Astrocyte of the spinal cord (primary cell): ENCODE data around the gene NOP14.
"Not testable (repeated sequence)": the region's sequence is repeated elsewhere in the genome, so short reads cannot be mapped to it uniquely, and the experiment has no call there.

Experiments used
- DNase-seq: peaks from one replicate; pipeline ENCODE4 v3.0.0; 2011; ENCODE audit warnings: low read depth, low spot score
- H3K4me3 ChIP-seq: 2 replicates; pipeline ENCODE4 v1.5.1; 2011; ENCODE audit warnings: low read depth, mild to moderate bottlenecking, low read length, moderate library complexity
- CTCF ChIP-seq: IDR thresholded peaks from 2 replicates; pipeline ENCODE4 v1.5.1; 2012; ENCODE audit warnings: low read depth, mild to moderate bottlenecking, low read length, inconsistent platforms
- in situ Hi-C: cut with HindIII; loops from 2 replicates; pipeline ENCODE4 v1.10.0; 2017; ENCODE audit warnings: low sequenced_read_pairs

Gene NOP14

DNA sequence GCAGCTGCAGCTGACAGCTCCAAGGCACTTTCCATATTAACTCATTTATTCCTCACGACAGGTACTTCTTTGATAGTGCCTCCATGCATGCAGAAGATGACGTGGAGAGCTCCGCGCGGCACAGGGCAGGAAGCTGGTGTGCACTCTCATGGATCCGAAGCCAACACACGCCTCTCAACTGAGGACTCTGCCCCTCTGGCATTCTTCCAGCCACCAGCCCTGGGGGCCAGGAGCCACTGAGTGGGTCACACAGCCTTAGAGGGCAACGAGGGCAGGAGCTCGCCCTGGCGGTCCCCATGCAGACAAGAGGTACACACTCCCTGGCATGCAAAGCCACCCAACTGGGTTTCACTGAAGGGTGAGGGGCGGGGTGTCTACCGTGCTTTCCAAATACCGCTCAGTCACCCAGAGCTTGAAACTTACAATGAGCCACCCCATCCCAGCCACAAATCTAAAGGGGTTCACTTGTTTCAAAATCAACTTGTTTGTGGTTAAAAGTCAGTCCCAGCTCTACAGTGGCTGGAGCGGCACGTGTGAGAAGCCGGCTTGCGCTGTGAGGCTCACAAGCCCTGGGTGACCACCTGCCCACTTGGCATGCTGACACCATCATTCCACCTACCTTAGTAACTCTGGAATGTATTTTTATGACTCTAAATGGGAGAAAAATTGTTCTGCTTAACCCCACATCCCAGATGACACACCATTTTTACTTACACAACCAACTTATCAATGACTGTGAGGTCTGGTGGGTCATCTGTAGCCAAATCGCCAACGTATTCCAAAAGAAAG is 16.2 kb downstream of the NOP14 start:
- no peak overlapping the region for H3K4me3 ChIP-seq
- no peak for TF ChIP-seq CTCF
- in situ Hi-C loops, result no loop called here

DNA sequence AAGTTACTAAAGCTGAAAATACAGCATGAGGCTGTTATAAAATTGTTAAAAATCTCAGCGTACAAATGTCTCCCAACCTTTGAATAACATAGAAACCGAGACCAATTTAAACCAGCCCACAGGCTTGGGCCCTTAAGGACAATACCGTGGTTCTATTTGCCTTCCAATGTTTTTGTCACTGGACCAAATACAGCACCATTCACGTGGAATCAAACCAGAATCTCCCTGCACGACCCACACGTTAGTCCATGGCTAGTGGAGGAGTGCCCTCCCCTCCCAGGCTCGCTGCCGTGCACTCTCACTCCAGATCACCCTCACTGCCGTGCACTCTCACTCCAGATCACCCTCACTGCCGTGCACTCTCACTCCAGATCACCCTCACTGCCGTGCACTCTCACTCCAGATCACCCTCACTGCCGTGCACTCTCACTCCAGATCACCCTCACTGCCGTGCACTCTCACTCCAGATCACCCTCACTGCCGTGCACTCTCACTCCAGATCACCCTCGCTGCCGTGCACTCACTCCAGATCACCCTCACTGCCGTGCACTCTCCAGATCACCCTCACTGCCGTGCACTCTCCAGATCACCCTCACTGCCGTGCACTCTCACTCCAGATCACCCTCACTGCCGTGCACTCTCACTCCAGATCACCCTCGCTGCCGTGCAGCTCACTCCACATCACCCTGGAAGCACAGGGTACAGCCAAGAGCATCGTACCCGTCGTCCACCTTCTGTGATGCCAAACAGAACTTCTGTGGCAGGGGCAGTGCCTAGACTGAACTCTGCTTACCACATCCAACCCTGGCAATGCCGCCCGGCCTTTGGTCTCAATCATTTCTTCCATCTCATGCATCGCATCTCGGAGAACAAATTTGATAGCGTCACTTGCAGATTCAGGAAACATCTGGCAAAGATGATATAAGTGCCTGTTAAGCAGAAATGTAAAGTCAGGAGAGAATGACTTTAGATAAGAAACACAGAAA is 17.3 kb downstream of the NOP14 start:
- DNase-seq, in situ Hi-C loops, H3K4me3 ChIP-seq: not testable (repeated sequence)

More for the DNA sequence above, 16.2 kb downstream of the NOP14 start:
- no peak for DNase-seq

DNA sequence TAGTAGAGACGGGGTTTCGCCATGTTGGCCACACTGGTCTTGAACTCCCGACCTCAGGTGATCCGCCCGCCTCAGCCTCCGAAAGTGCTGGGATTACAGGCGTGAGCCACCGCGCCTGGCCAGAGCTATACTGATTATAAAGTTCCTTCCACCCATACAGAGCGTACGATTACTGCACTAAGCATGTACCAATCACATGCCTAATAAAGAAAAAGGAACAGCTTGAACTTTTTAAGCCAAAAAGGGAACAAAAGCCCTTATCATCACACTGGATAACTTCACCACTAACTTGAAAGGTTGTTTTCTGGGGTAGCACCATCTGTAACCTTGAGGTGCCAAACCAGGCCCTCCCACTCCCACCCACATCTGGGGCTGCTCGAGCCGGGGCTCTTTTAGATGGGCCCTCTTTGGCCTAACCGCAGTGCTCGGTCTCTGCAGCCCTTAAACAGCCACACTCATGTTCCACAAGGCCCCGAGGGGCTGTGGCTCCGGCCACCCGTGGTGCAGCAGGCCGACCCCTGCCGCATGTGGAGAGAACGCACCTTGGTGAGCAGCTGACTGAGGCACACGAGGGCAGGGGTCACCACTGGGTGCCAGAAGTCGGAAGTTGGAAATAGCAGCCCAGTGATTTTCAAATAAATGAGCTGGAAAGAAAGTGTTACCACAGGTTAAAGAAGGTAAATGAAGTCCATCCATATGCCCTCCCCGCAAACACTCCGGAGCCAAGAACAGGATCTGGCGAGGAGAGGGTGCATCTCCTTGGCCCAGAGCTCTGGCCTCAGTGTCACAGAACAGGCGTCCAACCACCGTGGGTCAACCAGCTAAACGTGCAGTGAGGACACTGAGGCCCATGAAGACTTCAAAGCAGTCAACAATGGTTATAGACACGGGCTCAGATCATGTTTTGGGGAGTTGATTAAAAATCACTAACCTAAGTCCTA is 18.4 kb downstream of the NOP14 start:
- DNase-seq, result no peak
- H3K4me3 ChIP-seq, result no peak overlapping the region
- in situ Hi-C loops, result no loop called here
- no peak for TF ChIP-seq CTCF

- no peak for TF ChIP-seq CTCF
- in situ Hi-C loops, result no loop called here
- no peak for DNase-seq
- H3K4me3 ChIP-seq, result no peak overlapping the region
Measured at GRCh38 chr4:2944091-2944482, 19.1 kb downstream of the NOP14 start.

DNA sequence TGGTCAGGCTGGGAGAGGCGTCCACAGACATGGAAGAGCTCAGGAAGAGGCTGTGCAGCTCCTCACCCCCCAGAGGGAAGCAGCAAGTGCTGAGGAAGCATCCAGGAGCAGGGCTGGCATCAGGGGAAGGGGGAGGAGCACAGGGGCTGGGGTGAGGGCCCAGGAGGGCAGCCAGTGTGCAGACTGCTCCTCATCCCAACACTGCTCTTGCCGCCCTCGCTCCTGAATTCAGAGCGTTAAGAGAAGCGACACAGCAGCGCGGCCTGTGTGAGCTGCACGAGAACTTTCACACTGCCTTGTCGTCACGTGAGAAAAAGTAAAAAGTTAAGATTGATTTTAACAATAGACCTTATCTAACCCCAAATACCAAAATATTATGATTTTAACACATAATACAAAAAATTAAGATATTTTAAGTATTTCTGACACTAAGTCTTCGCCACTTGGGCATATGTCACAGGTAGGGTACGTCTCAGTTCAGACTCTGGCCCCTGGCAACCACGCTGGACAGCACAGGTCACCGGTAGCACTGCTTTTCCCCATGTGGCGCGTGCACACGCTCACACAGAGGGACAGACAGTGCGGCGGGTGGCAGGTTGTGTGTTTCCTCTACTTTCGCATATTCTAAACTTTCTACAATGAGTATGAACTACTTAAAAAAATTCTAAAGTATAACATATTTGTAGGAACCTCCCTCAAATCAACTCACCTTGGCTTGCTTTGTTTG is 19.7 kb downstream of the NOP14 start:
- H3K4me3 ChIP-seq, result no peak overlapping the region
- in situ Hi-C loops, result no loop called here
- no peak for DNase-seq
- TF ChIP-seq CTCF, result no peak

GRCh38 chr4:2942532-2943363 is 20.5 kb downstream of the NOP14 start:
- TF ChIP-seq CTCF, result no peak
- no peak overlapping the region for H3K4me3 ChIP-seq
- DNase-seq, result no peak
- in situ Hi-C loops, result no loop called here
